A673 (cell line): Measurements from ENCODE around the gene MYO1H. TPM values are rescaled to one million over a fixed set of nuclear protein-coding genes. Genes with fewer than 3 reads are reported as not detected.

Experiments used
- BruUV-seq: library from RNA; stranded (reverse); fragments of 400-500 nt; replicated peaks from 2 replicates; lab custom pipeline; 2021; lab: Mats Ljungman, UMichigan
- CTCF ChIA-PET: fragments of 300-600 bp; sonication (Branson Sonifier 250); formaldehyde crosslinking; loops from one replicate; lab custom pipeline; 2022; ENCODE audit warnings: antibody characterized with exemption; lab: Charles Lee
- POLR2A ChIA-PET: fragments of 300-600 bp; sonication (Branson Sonifier 250); formaldehyde crosslinking; loops from one replicate; lab custom pipeline; 2022; ENCODE audit warnings: antibody characterized with exemption; ENCODE audit not compliant: low non-redundant PET; lab: Charles Lee
- DNase-seq: peaks from one replicate; pipeline ENCODE4 v3.0.0-alpha.2; 2015; ENCODE audit warnings: low spot score
- H3K27ac ChIP-seq: fragments of 200-600 bp; sonication (generic); 2 replicates; pipeline ENCODE4 v1.5.1; 2016; ENCODE audit warnings: mixed run types, low read depth, mild to moderate bottlenecking, mixed read lengths, antibody characterized with exemption, low read length; ENCODE audit not compliant: poor library complexity, severe bottlenecking
- H3K27me3 ChIP-seq: fragments of 200-600 bp; sonication (generic); replicated peaks from 2 replicates; pipeline ENCODE4 v1.6.1; 2017; ENCODE audit warnings: mixed run types, low read depth, mild to moderate bottlenecking, mixed read lengths, antibody characterized with exemption, low read length; ENCODE audit not compliant: insufficient read depth, poor library complexity
- H3K36me3 ChIP-seq: fragments of 200-600 bp; sonication (generic); 2 replicates; pipeline ENCODE4 v1.6.1; 2016; ENCODE audit warnings: mixed run types, mild to moderate bottlenecking, mixed read lengths, antibody characterized with exemption, low read length; ENCODE audit not compliant: insufficient read depth, poor library complexity, severe bottlenecking
- H3K4me1 ChIP-seq: fragments of 200-600 bp; sonication (generic); 2 replicates; pipeline ENCODE4 v1.6.1; 2017; ENCODE audit warnings: mixed run types, mild to moderate bottlenecking, mixed read lengths, antibody characterized with exemption, low read length; ENCODE audit not compliant: insufficient read depth, poor library complexity, severe bottlenecking
- H3K4me3 ChIP-seq: fragments of 200-600 bp; sonication (generic); 2 replicates; pipeline ENCODE4 v1.5.1; 2016; ENCODE audit warnings: low read depth, mixed run types, mild to moderate bottlenecking, mixed read lengths, low read length; ENCODE audit not compliant: poor library complexity, severe bottlenecking
- H3K9me3 ChIP-seq: fragments of 200-600 bp; sonication (generic); 2 replicates; pipeline ENCODE4 v1.6.1; 2016; ENCODE audit warnings: mixed run types, low read depth, mild to moderate bottlenecking, mixed read lengths, antibody characterized with exemption, low read length; ENCODE audit not compliant: poor library complexity, severe bottlenecking
- EZH2 ChIP-seq: fragments of 200-600 bp; sonication (generic); IDR thresholded peaks from 2 replicates; pipeline ENCODE4 v1.6.1; 2017; ENCODE audit warnings: borderline replicate concordance, low read depth, mild to moderate bottlenecking, mixed read lengths, antibody characterized with exemption, low read length; ENCODE audit not compliant: poor library complexity, severe bottlenecking
- intact Hi-C: fragments of 100-400 bp; cut with micrococcal nuclease; formaldehyde crosslinking; loops from one replicate; pipeline ENCODE4 v1.10.0; 2022; ENCODE audit not compliant: unreplicated experiment
- total RNA-seq: library from RNA; stranded (reverse); gene quantifications from 2 replicates; pipeline ENCODE4 v1.2.3, GENCODE V29; 2021
- TF ChIP-seq, protein P1 (sequence below): fragments of 300-800, 200-600 bp; sonication (generic); conservative IDR thresholded peaks from 2 replicates; pipeline ENCODE4 v1.5.1; 2017; ENCODE audit warnings: low read depth, mild to moderate bottlenecking, antibody characterized with exemption, low read length, moderate library complexity, mixed read lengths

The MYO1H gene
- total RNA-seq, 1 experiment from 2014 or later = not detected

DNA sequence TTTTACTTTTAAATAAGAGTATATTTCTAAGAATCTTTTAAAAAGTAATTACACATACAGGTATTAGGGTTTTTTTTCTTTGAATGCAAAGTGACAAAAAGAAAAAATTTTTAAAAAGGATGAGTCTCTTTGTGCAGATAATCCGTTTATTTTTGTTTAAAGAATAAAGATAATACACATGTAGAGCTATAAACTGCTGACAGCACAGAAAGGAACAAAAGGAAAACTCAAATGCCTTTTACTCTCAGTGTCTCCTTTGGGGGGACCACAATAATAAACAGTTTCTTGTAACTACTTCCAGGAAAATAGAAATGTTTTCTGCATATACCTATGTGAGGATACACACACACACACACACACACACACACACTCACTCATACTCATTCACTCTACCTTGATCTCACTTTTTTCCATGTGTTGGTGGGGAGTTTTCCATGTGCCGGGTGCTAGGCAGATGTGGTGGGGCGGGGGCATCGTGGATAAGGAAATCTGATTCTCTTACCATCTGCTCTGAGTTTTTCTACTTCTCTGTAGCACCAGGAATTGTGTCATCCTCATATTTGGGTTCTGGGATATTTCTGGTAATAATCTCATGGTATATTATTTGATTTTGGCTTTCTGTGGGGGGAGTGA is 71.3 kb downstream of the MYO1H start:
- CTCF ChIA-PET = interaction anchor here (0.7 to 1.5 kb wide), 2 partner anchors 9 to 387 kb away, joined by 3 to 5 read pairs; no protein-coding TSS in a partner anchor
- Histone ChIP-seq H3K4me3 (no peak overlapping the region), H3K9me3 (no peaks in the 10 kb centered on the region), H3K27ac (no peak overlapping the region), H3K36me3 (no peaks in the 10 kb centered on the region), H3K4me1 (no peaks in the 10 kb centered on the region), H3K27me3 (no peaks in the 10 kb centered on the region)
- TF ChIP-seq EZH2 = no peak
- TF ChIP-seq, protein P1, sequence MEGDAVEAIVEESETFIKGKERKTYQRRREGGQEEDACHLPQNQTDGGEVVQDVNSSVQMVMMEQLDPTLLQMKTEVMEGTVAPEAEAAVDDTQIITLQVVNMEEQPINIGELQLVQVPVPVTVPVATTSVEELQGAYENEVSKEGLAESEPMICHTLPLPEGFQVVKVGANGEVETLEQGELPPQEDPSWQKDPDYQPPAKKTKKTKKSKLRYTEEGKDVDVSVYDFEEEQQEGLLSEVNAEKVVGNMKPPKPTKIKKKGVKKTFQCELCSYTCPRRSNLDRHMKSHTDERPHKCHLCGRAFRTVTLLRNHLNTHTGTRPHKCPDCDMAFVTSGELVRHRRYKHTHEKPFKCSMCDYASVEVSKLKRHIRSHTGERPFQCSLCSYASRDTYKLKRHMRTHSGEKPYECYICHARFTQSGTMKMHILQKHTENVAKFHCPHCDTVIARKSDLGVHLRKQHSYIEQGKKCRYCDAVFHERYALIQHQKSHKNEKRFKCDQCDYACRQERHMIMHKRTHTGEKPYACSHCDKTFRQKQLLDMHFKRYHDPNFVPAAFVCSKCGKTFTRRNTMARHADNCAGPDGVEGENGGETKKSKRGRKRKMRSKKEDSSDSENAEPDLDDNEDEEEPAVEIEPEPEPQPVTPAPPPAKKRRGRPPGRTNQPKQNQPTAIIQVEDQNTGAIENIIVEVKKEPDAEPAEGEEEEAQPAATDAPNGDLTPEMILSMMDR = no peak
- intact Hi-C loops = no loop called here
- no peak for DNase-seq
- BruUV-seq = no TSS peak
- POLR2A ChIA-PET = no interaction called here

DNA sequence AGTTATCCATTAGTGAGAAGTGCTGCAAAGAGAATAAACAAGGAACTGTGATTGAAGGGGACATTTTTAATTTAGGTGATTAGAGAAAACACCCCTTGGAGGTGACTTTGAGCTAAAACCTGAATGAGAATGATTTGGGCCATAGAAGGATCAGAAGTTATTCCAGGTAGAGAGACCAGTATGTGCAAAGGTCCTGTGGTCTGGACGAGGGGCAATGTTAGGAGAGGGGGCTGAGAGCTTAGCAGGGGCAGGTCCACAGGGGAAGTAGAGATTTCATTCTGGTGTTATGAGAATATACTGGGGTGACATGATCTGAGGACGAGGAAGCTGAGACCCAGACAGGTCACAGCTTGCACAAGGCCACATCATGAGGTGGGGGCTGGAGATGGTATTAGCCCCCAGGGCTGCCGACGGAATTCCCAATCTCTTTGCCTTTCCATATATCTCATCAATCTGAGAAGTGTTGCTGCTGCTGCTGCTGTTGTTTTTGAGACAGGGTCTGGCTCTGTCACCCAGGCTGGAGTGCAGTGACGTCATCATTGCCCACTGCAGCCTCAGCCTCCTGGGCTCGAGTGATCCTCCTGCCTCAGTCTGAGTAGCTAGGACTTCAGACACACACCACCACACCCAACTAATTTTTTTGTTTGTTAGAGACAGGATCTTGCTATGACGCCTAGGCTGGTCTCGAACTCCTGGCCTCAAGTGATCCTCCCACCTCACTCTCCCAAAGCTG is 73.8 kb downstream of the MYO1H start:
- H3K4me1 ChIP-seq = no peaks in the 10 kb centered on the region
- ChIA-PET CTCF (interaction anchor here (0.7 kb wide), 1 partner anchor 11 kb away, joined by 3 read pairs; no protein-coding TSS in a partner anchor), POLR2A (no interaction called here)
- H3K36me3 ChIP-seq = no peaks in the 10 kb centered on the region
- BruUV-seq = no TSS peak
- no peak for DNase-seq
- no peaks in the 10 kb centered on the region for H3K9me3 ChIP-seq
- no peak overlapping the region for H3K4me3 ChIP-seq
- intact Hi-C loops = no loop called here
- H3K27ac ChIP-seq = no peak overlapping the region
- H3K27me3 ChIP-seq = no peaks in the 10 kb centered on the region
- TF ChIP-seq, protein P1 = no peak
- no peak for TF ChIP-seq EZH2

DNA sequence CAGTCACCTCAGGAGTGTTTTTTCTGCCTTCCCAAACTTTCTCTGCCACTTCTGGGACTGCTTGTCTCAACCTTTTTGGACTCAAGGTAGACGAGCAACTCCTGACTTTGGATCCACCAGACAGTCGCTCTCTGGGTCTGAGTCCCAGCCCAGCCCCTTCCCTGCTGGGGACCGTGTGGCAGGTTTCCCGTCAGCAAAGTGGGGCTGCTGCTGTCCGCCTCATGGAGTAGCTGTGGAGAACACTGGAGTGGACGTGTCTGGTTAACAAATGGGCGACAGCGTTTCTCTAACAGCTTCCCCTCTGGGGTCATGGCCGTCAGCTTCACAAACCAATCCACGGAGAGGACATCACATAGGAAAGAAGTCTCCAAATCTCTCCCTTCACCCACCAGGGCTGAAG is 74.6 kb downstream of the MYO1H start:
- Histone ChIP-seq H3K9me3 (no peaks in the 10 kb centered on the region), H3K27ac (no peak overlapping the region), H3K36me3 (no peaks in the 10 kb centered on the region), H3K27me3 (no peaks in the 10 kb centered on the region), H3K4me3 (no peak overlapping the region), H3K4me1 (no peaks in the 10 kb centered on the region)
- no TSS peak for BruUV-seq
- DNase-seq = no peak
- ChIA-PET POLR2A (no interaction called here), CTCF (no interaction called here)
- intact Hi-C loops = no loop called here
- TF ChIP-seq, protein P1 = no peak
- no peak for TF ChIP-seq EZH2
